Measurements from ENCODE around the gene DSPP. TPM values are rescaled to one million over a fixed set of nuclear protein-coding genes. Genes with fewer than 3 reads are reported as not detected.
"Not testable (repeated sequence)": the region's sequence is repeated elsewhere in the genome, so short reads cannot be mapped to it uniquely, and the experiment has no call there.

The DSPP gene
- polyA plus RNA-seq (2013, experiment 1 of 2): not detected
- polyA plus RNA-seq (2013, experiment 2 of 2): not detected

GRCh38 chr4:87608229-87608628 is at the start of gene DSPP:
Gene DSPP, plus strand, starts transcription at chr4:87608529. Its CDS starts 2,380 bp downstream, at chr4:87610909.
- Histone ChIP-seq H3K4me1 (ENCODE audit: control insufficient read depth, insufficient read depth, low read length, poor library complexity, severe bottlenecking) (no peaks in the 10 kb centered on the region), H3K36me3 (ENCODE audit: control insufficient read depth, insufficient read depth, low read length) (no peaks in the 10 kb centered on the region), H3K9me3 (ENCODE audit: control insufficient read depth, low read length) (no peaks in the 10 kb centered on the region), H3K4me3 (ENCODE audit: extremely low read depth, insufficient read depth, low read length, poor library complexity, severe bottlenecking) (no peak within 1 kb of the TSS), H3K27ac (ENCODE audit: low read depth, low read length, severe bottlenecking) (no peak within 1 kb of the TSS)
- WGBS, 2 experiments (ENCODE audit: insufficient coverage in 2 of 2): 80 to 90% methylated on average over 1 to 2 of the region's 4 CpGs

DNA sequence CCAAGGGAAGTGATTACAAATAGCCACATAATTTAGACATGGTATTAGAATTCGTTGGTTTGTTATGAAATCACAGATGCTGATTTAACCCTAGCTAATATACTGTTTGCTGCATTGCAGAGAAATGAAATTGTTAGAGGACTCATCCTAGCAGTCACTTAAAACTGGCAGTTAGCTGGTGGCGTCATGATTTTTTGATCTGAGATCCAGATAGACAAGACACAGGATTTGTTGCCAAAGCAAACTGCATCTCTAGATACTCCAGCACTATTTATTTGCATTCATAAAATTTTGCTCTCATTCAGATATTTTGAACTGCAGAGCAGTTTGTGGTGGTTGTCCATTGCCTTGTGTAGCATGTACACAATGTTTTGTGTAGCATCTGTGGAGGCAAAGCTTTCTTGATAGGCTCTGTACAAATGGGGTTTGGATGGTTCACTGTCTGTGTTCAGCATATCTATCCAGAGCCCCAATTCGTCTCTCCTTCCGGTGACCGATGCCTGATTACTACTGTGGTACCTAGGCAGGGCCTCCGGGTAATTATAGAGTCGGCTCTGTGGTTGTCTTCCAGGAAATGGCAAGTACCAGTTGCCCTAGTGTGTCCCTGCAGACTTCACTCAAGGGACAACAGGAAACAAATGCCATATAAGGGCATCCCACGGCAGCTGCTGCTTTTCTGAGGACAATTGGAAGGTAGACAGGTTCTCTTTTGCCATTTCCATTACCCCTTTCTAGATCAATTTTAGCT is 49.1 kb upstream of the DSPP start:
- H3K27ac ChIP-seq (ENCODE audit: low read depth, low read length, severe bottlenecking): no peak overlapping the region
- no peak overlapping the region for H3K4me3 ChIP-seq (ENCODE audit: extremely low read depth, insufficient read depth, low read length, poor library complexity, severe bottlenecking)
- H3K4me1 ChIP-seq (ENCODE audit: control insufficient read depth, insufficient read depth, low read length, poor library complexity, severe bottlenecking): no peaks in the 10 kb centered on the region
- no peaks in the 10 kb centered on the region for H3K36me3 ChIP-seq (ENCODE audit: control insufficient read depth, insufficient read depth, low read length)
- H3K9me3 ChIP-seq (ENCODE audit: control insufficient read depth, low read length): no peaks in the 10 kb centered on the region
- 71 to 78% methylated on average over 3 to 6 of the region's 8 CpGs for WGBS, 2 experiments (ENCODE audit: insufficient coverage in 2 of 2)

DNA sequence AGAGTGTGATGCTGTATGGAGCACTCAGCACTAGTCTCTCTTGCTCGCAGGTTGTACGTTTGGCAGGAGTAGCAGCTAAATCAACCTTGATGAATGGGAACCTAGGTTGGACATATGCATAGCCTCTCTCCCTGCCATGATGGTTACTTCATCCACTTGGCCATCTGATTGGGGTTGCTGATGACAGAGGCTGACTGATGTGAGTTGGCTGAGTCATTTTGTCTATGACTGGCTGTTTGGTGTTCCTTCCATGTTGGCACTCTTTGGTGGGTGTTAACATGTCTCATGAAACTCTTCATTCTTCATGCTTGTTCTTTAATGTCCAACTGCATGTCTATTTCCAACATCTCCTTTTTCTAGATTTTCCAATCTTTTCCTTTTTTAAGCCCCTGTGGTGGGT is 47.5 kb upstream of the DSPP start:
- H3K4me3 ChIP-seq (ENCODE audit: extremely low read depth, insufficient read depth, low read length, poor library complexity, severe bottlenecking): no peak overlapping the region
- no peaks in the 10 kb centered on the region for H3K9me3 ChIP-seq (ENCODE audit: control insufficient read depth, low read length)
- WGBS, 2 experiments (ENCODE audit: insufficient coverage in 2 of 2): 95 to 100% methylated on average over 2 of the region's 2 CpGs
- no peak overlapping the region for H3K27ac ChIP-seq (ENCODE audit: low read depth, low read length, severe bottlenecking)
- H3K36me3 ChIP-seq (ENCODE audit: control insufficient read depth, insufficient read depth, low read length): no peaks in the 10 kb centered on the region
- H3K4me1 ChIP-seq (ENCODE audit: control insufficient read depth, insufficient read depth, low read length, poor library complexity, severe bottlenecking): no peaks in the 10 kb centered on the region

- Histone ChIP-seq H3K4me1 (ENCODE audit: control insufficient read depth, insufficient read depth, low read length, poor library complexity, severe bottlenecking) (no peaks in the 10 kb centered on the region), H3K4me3 (ENCODE audit: extremely low read depth, insufficient read depth, low read length, poor library complexity, severe bottlenecking) (no peak overlapping the region)
Observed at GRCh38 chr4:87565746-87566145, 42.6 kb upstream of the DSPP start.

DNA sequence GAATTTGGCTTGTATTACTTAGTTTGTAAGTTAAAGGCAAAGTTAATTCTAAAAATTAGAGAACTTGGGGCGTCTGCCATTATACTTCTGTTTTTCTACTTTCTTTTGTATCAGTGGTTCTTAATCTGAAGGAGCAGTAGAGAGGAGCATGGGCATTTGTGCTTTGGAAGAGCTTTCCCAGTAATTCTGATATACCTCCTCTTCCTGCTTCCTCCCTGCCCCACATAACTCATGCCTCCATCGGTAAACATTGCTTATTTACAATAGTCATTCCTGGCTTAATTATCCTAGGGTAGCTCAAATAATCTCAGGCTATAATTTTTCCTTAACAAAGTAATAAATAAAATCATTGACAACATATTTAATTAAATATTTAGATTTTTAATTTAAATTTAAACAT is 42.1 kb upstream of the DSPP start:
- no peak overlapping the region for H3K4me3 ChIP-seq (ENCODE audit: extremely low read depth, insufficient read depth, low read length, poor library complexity, severe bottlenecking)
- H3K9me3 ChIP-seq (ENCODE audit: control insufficient read depth, low read length): no peaks in the 10 kb centered on the region
- no peaks in the 10 kb centered on the region for H3K36me3 ChIP-seq (ENCODE audit: control insufficient read depth, insufficient read depth, low read length)
- H3K27ac ChIP-seq (ENCODE audit: low read depth, low read length, severe bottlenecking): no peak overlapping the region
- no CpG with 5 or more reads among the region's 2 CpGs for WGBS, 2 experiments (ENCODE audit: insufficient coverage in 2 of 2)
- H3K4me1 ChIP-seq (ENCODE audit: control insufficient read depth, insufficient read depth, low read length, poor library complexity, severe bottlenecking): no peaks in the 10 kb centered on the region

More at GRCh38 chr4:87565746-87566145, 42.6 kb upstream of the DSPP start:
- Histone ChIP-seq H3K9me3 (ENCODE audit: control insufficient read depth, low read length) (no peaks in the 10 kb centered on the region), H3K36me3 (ENCODE audit: control insufficient read depth, insufficient read depth, low read length) (no peaks in the 10 kb centered on the region), H3K27ac (ENCODE audit: low read depth, low read length, severe bottlenecking) (no peak overlapping the region)
- 86 to 88% methylated on average over 2 to 4 of the region's 4 CpGs for WGBS, 2 experiments (ENCODE audit: insufficient coverage in 2 of 2)

DNA sequence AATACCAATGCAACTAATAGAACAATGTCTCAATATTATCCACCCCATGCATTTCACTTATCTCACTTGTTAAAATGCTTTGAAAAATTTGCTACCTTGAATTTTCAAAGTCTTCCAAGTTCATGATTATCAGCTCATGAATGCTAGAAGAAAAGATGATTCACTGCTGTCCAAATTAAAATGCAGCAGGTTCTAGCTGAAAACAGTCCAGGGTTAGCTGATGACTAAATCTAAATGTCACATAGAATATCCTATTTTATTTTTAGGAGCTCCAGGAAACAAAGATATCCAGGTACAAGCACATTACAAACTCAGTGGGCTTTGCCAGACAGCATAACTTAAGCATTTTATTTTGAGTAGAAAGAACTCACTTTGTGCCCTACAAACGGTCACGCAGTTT is 41.1 kb upstream of the DSPP start:
- H3K9me3 ChIP-seq (ENCODE audit: control insufficient read depth, low read length): no peaks in the 10 kb centered on the region
- no peaks in the 10 kb centered on the region for H3K36me3 ChIP-seq (ENCODE audit: control insufficient read depth, insufficient read depth, low read length)
- 93% methylated on average over 2 of the region's 2 CpGs; no CpG with 5 or more reads in 1 of the 2 experiments for WGBS, 2 experiments (ENCODE audit: insufficient coverage in 2 of 2)
- H3K27ac ChIP-seq (ENCODE audit: low read depth, low read length, severe bottlenecking): no peak overlapping the region
- no peak overlapping the region for H3K4me3 ChIP-seq (ENCODE audit: extremely low read depth, insufficient read depth, low read length, poor library complexity, severe bottlenecking)
- no peaks in the 10 kb centered on the region for H3K4me1 ChIP-seq (ENCODE audit: control insufficient read depth, insufficient read depth, low read length, poor library complexity, severe bottlenecking)

DNA sequence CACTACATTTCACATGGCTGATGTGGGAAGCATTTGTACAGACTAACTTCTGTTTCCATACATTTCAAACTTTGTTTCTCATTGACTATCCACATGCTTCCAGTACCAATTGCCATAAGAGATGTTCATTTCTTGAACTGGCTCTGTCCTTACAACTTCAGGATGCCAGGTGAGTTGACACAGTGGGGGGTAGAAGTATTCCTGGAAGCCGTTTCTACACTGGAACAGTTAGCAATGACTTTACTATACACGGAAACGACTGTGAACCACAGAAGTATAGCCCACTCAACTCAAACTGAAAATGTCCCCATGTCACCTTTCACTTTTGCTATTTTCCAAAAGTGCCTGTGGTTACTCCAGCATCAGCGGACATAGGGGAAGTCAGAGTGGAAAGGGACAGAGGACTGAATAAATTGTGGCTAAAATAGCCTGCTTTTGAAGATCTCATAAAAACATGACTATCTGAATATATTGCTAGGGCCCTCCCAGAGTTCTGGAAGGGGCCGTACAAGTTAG is 38.0 kb upstream of the DSPP start:
- WGBS, 2 experiments (ENCODE audit: insufficient coverage in 2 of 2): 67 to 93% methylated on average over 1 to 2 of the region's 5 CpGs

GRCh38 chr4:87574376-87574775 is 34.0 kb upstream of the DSPP start:
- H3K4me3 ChIP-seq (ENCODE audit: extremely low read depth, insufficient read depth, low read length, poor library complexity, severe bottlenecking); H3K27ac ChIP-seq (ENCODE audit: low read depth, low read length, severe bottlenecking); H3K9me3 ChIP-seq (ENCODE audit: control insufficient read depth, low read length); H3K4me1 ChIP-seq (ENCODE audit: control insufficient read depth, insufficient read depth, low read length, poor library complexity, severe bottlenecking); H3K36me3 ChIP-seq (ENCODE audit: control insufficient read depth, insufficient read depth, low read length): not testable (repeated sequence)

More for the DNA sequence above, 38.0 kb upstream of the DSPP start:
- H3K36me3 ChIP-seq (ENCODE audit: control insufficient read depth, insufficient read depth, low read length): no peaks in the 10 kb centered on the region
- H3K27ac ChIP-seq (ENCODE audit: low read depth, low read length, severe bottlenecking): no peak overlapping the region
- no peaks in the 10 kb centered on the region for H3K4me1 ChIP-seq (ENCODE audit: control insufficient read depth, insufficient read depth, low read length, poor library complexity, severe bottlenecking)
- no peaks in the 10 kb centered on the region for H3K9me3 ChIP-seq (ENCODE audit: control insufficient read depth, low read length)
- H3K4me3 ChIP-seq (ENCODE audit: extremely low read depth, insufficient read depth, low read length, poor library complexity, severe bottlenecking): no peak overlapping the region

DNA sequence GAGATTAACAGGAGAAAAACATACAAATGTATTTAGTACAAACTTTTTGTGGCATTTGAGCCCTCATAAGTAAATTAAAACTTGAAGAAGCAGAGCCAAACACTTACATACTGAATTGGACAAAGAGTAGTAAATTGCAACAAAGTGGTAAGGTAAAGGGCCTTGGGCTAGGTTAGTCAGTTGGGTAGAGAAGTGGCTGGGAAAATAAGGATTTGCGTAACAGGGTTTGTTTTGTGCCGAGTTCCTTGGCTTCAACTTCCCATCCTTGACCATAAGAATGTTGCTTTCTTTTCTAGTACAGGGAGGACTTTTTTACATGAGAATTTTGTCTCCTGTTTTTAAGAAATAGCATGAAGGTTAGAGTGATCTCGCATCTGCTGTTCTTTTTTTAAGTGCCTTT is 33.3 kb upstream of the DSPP start:
- H3K4me3 ChIP-seq (ENCODE audit: extremely low read depth, insufficient read depth, low read length, poor library complexity, severe bottlenecking): no peak overlapping the region
- H3K9me3 ChIP-seq (ENCODE audit: control insufficient read depth, low read length): no peaks in the 10 kb centered on the region
- WGBS, 2 experiments (ENCODE audit: insufficient coverage in 2 of 2): 93% methylated on average over 2 of the region's 3 CpGs; no CpG with 5 or more reads in 1 of the 2 experiments
- H3K27ac ChIP-seq (ENCODE audit: low read depth, low read length, severe bottlenecking): no peak overlapping the region
- no peaks in the 10 kb centered on the region for H3K4me1 ChIP-seq (ENCODE audit: control insufficient read depth, insufficient read depth, low read length, poor library complexity, severe bottlenecking)
- H3K36me3 ChIP-seq (ENCODE audit: control insufficient read depth, insufficient read depth, low read length): no peaks in the 10 kb centered on the region

GRCh38 chr4:87575408-87575807 is 32.9 kb upstream of the DSPP start:
- H3K9me3 ChIP-seq (ENCODE audit: control insufficient read depth, low read length): no peaks in the 10 kb centered on the region
- no peaks in the 10 kb centered on the region for H3K4me1 ChIP-seq (ENCODE audit: control insufficient read depth, insufficient read depth, low read length, poor library complexity, severe bottlenecking)
- no peaks in the 10 kb centered on the region for H3K36me3 ChIP-seq (ENCODE audit: control insufficient read depth, insufficient read depth, low read length)
- 80% methylated on average over 1 of the region's 1 CpG; no CpG with 5 or more reads in 1 of the 2 experiments for WGBS, 2 experiments (ENCODE audit: insufficient coverage in 2 of 2)
- H3K27ac ChIP-seq (ENCODE audit: low read depth, low read length, severe bottlenecking): no peak overlapping the region
- H3K4me3 ChIP-seq (ENCODE audit: extremely low read depth, insufficient read depth, low read length, poor library complexity, severe bottlenecking): no peak overlapping the region

DNA sequence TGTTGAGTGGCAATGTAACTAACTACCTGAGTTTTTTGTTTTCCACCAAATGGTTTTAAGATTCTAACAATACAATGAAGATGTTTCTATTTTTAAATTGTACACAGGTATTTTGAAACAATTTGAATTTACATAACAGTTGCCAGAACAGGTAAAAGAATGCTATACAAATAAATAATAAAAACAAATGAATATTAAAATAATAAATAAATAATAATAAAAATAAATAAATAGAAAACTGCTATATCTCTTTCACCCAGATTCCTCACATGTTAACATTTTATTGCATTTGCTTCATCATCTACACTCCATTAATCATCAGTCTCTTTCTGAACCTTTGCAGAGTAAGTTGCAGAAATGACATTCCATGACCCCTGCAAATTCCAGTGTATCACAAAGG is 32.3 kb upstream of the DSPP start:
- H3K27ac ChIP-seq (ENCODE audit: low read depth, low read length, severe bottlenecking): no peak overlapping the region
- no peaks in the 10 kb centered on the region for H3K36me3 ChIP-seq (ENCODE audit: control insufficient read depth, insufficient read depth, low read length)
- no peak overlapping the region for H3K4me3 ChIP-seq (ENCODE audit: extremely low read depth, insufficient read depth, low read length, poor library complexity, severe bottlenecking)
- H3K9me3 ChIP-seq (ENCODE audit: control insufficient read depth, low read length): no peaks in the 10 kb centered on the region
- H3K4me1 ChIP-seq (ENCODE audit: control insufficient read depth, insufficient read depth, low read length, poor library complexity, severe bottlenecking): no peaks in the 10 kb centered on the region
